K562 (cell line): ENCODE results near the gene OR6B2. TPM values are rescaled to one million over a fixed set of nuclear protein-coding genes. Genes with fewer than 3 reads are reported as not detected.

Experiments
- ATAC-seq: fragments of 200-7000 bp; cut with Tn5 transposase; 3 replicates; pipeline ENCODE4 v1.9.1; 2020; ENCODE audit warnings: moderate library complexity
- BruUV-seq: library from RNA; stranded (reverse); fragments of 400-500 nt; replicated peaks from 2 replicates; lab custom pipeline; 2021; lab: Mats Ljungman, UMichigan
- CTCF ChIA-PET: fragments of 300-600 bp; formaldehyde crosslinking; extraction: SDS; loops from one replicate; lab custom pipeline; 2021; ENCODE audit warnings: low intra/inter-chr PET ratio; lab: Yijun Ruan, JAX
- POLR2A ChIA-PET: fragments of 300-600, 350-650 bp; sonication (Branson Sonifier 250); formaldehyde crosslinking; extraction: SDS; loops from one replicate; lab custom pipeline; 2021; ENCODE audit warnings: antibody characterized with exemption, inconsistent platforms; lab: Yijun Ruan, JAX
- DNase-seq, 4 experiments: peaks; one replicate each; pipeline versions ENCODE4 v3.0.0 to v3.0.0-alpha.2; 2011 to 2018; ENCODE audit warnings: low spot score in 3 of 4, mixed read lengths in 3 of 4; ENCODE audit errors: extremely low read depth in 1 of 4
- FAIRE-seq: peaks from 2 replicates; lab custom pipeline; 2011; peaks lifted over from hg19 to GRCh38; lab: Jason Lieb, UNC
- H2AFZ ChIP-seq: 2 replicates; pipeline ENCODE4 v1.6.0; 2011; ENCODE audit warnings: low read depth, low read length, control low read depth, inconsistent platforms
- H3K27ac ChIP-seq: fragments of 200-600 bp; 3 replicates; pipeline ENCODE4 v1.8.0; 2011; ENCODE audit warnings: low read depth, mild to moderate bottlenecking, control low read depth, inconsistent platforms, low read length, moderate library complexity, mixed read lengths; ENCODE audit errors: extremely low read depth
- H3K27me3 ChIP-seq, 2 experiments: fragments of 300-600 bp in 1 of 2; 2 replicates in 1 of 2; 3 replicates in 1 of 2; pipeline versions ENCODE4 v1.6.0 to v1.8.0; 2011; ENCODE audit warnings: inconsistent platforms in 2 of 2, low read length in 2 of 2, mild to moderate bottlenecking in 1 of 2, mixed read lengths in 1 of 2, moderate library complexity in 1 of 2; ENCODE audit not compliant: control insufficient read depth in 2 of 2, insufficient read depth in 2 of 2
- H3K36me3 ChIP-seq: fragments of 300-600 bp; 3 replicates; pipeline ENCODE4 v1.8.0; 2011; ENCODE audit warnings: mild to moderate bottlenecking, low read length, inconsistent platforms; ENCODE audit not compliant: control insufficient read depth, insufficient read depth
- H3K4me1 ChIP-seq, 2 experiments: fragments of 200-600 bp in 1 of 2; replicated peaks in 1 of 2; 2 replicates in 1 of 2; 3 replicates in 1 of 2; pipeline versions ENCODE4 v1.5.1 to v1.8.0; 2011; ENCODE audit warnings: inconsistent platforms in 2 of 2, low read length in 2 of 2, mild to moderate bottlenecking in 1 of 2, mixed read lengths in 1 of 2, moderate library complexity in 1 of 2; ENCODE audit not compliant: control insufficient read depth in 2 of 2, insufficient read depth in 2 of 2
- H3K4me2 ChIP-seq: 2 replicates; pipeline ENCODE4 v1.6.1; 2011; ENCODE audit warnings: low read length, control low read depth, inconsistent platforms, mixed read lengths; ENCODE audit not compliant: insufficient read depth
- H3K4me3 ChIP-seq: fragments of 200-600 bp; sonication (generic), shearing (Covaris generic); 2 replicates; pipeline ENCODE4 v1.5.1; 2016; ENCODE audit warnings: control low read depth, inconsistent platforms
- H3K79me2 ChIP-seq: fragments of 200-600 bp; 3 replicates; pipeline ENCODE4 v1.8.0; 2011; ENCODE audit warnings: low read length, inconsistent platforms; ENCODE audit not compliant: control insufficient read depth, insufficient read depth
- H3K9ac ChIP-seq, 2 experiments: 2 replicates each; pipeline versions ENCODE4 v1.6.0 to v1.6.1; 2011; ENCODE audit warnings: low read depth in 2 of 2, low read length in 2 of 2, control low read depth in 1 of 2, inconsistent platforms in 1 of 2, mild to moderate bottlenecking in 1 of 2, mixed read lengths in 1 of 2; ENCODE audit not compliant: insufficient read depth in 1 of 2
- H3K9me1 ChIP-seq: one replicate; pipeline ENCODE4 v1.6.0; 2011; ENCODE audit warnings: inconsistent platforms, mild to moderate bottlenecking, low read length, moderate library complexity; ENCODE audit not compliant: control insufficient read depth, insufficient read depth
- H3K9me3 ChIP-seq: replicated peaks from 2 replicates; pipeline ENCODE4 v1.5.1; 2011; ENCODE audit warnings: low read depth, low read length, inconsistent platforms; ENCODE audit not compliant: control insufficient read depth, insufficient read depth
- H4K20me1 ChIP-seq: replicated peaks from 2 replicates; pipeline ENCODE4 v1.6.1; 2011; ENCODE audit warnings: low read length, inconsistent platforms, mixed read lengths; ENCODE audit not compliant: control insufficient read depth, insufficient read depth
- ATF3 ChIP-seq, 2 experiments: fragments of 450-650 bp in 1 of 2; sonication (generic) in 1 of 2; formaldehyde crosslinking in 1 of 2; IDR thresholded peaks in 1 of 2; conservative IDR thresholded peaks in 1 of 2; 2 replicates each; pipeline versions ENCODE4 v1.6.1 to v1.8.1; 2016 to 2023; ENCODE audit warnings: mild to moderate bottlenecking in 2 of 2, moderate library complexity in 2 of 2, inconsistent platforms in 1 of 2, missing genetic modification reagents in 1 of 2
- CBX2 ChIP-seq: fragments of 200-600 bp; sonication (generic); IDR thresholded peaks from one replicate; pipeline ENCODE4 v1.6.1; 2012; ENCODE audit warnings: mild to moderate bottlenecking, low read length, inconsistent platforms; ENCODE audit not compliant: insufficient read depth, poor library complexity, severe bottlenecking
- CCAR2 ChIP-seq: fragments of 200-400 bp; formaldehyde crosslinking; IDR thresholded peaks from 2 replicates; pipeline ENCODE4 v1.6.1; 2017; ENCODE audit warnings: mild to moderate bottlenecking, low read depth, low read length
- DACH1 ChIP-seq: fragments of 450-650 bp; IDR thresholded peaks from 2 replicates; pipeline ENCODE4 v1.6.1; 2018; ENCODE audit not compliant: partially characterized antibody
- EHMT2 ChIP-seq: fragments of 450-650 bp; IDR thresholded peaks from 2 replicates; pipeline ENCODE4 v1.6.1; 2018; ENCODE audit warnings: antibody characterized with exemption
- ERF ChIP-seq: fragments of 450-650 bp; formaldehyde crosslinking; IDR thresholded peaks from 2 replicates; pipeline ENCODE4 v1.4.0; 2020; ENCODE audit warnings: mild to moderate bottlenecking, mixed read lengths
- GTF2F1 ChIP-seq: IDR thresholded peaks from 2 replicates; pipeline ENCODE4 v1.6.1; 2011; ENCODE audit warnings: low read depth, low read length, improper control_type of control experiment
- KAT2B ChIP-seq: IDR thresholded peaks from one replicate; pipeline ENCODE4 v1.6.1; 2012; ENCODE audit warnings: low read depth, mild to moderate bottlenecking, control low read depth, inconsistent platforms, low read length, moderate library complexity
- MEF2A ChIP-seq: IDR thresholded peaks from 2 replicates; pipeline ENCODE4 v1.6.1; 2011; ENCODE audit warnings: low read depth, mild to moderate bottlenecking, low read length, moderate library complexity; ENCODE audit not compliant: control insufficient read depth
- NRF1 ChIP-seq, 2 experiments: fragments of 450-650 bp; IDR thresholded peaks in 1 of 2; conservative IDR thresholded peaks in 1 of 2; 2 replicates each; pipeline ENCODE4 v1.6.1; 2014; ENCODE audit warnings: mild to moderate bottlenecking in 2 of 2
- PTBP1 ChIP-seq: fragments of 200-400 bp; formaldehyde crosslinking; IDR thresholded peaks from 2 replicates; pipeline ENCODE4 v1.6.1; 2017; ENCODE audit warnings: low read depth, low read length
- SOX6 ChIP-seq: fragments of 450-650 bp; IDR thresholded peaks from 2 replicates; pipeline ENCODE4 v1.6.1; 2014; ENCODE audit warnings: mild to moderate bottlenecking
- SP1 ChIP-seq: sonication (generic); formaldehyde crosslinking; IDR thresholded peaks from 2 replicates; pipeline ENCODE4 v1.8.1; 2022; ENCODE audit warnings: mild to moderate bottlenecking, missing genetic modification reagents
- ZBTB17 ChIP-seq: fragments of 450-650 bp; formaldehyde crosslinking; IDR thresholded peaks from 2 replicates; pipeline ENCODE4 v1.4.0; 2020; ENCODE audit warnings: mild to moderate bottlenecking
- ZBTB5 ChIP-seq: fragments of 450-650 bp; IDR thresholded peaks from 2 replicates; pipeline ENCODE4 v1.6.1; 2017; ENCODE audit warnings: antibody characterized with exemption
- ZBTB8A ChIP-seq: fragments of 450-650 bp; IDR thresholded peaks from 2 replicates; pipeline ENCODE4 v1.6.1; 2018; ENCODE audit warnings: mild to moderate bottlenecking, moderate library complexity; ENCODE audit not compliant: partially characterized antibody
- ZNF444 ChIP-seq: fragments of 250-450 bp; sonication (Bioruptor Pico); IDR thresholded peaks from 2 replicates; pipeline ENCODE4 v1.4.0; 2020; ENCODE audit warnings: mild to moderate bottlenecking, moderate library complexity
- WGBS: fragments of 100-300 bp; shearing (Covaris generic); methylation state at CpG from one replicate; pipeline ENCODE4 v1.1.6; 2016; ENCODE audit warnings: low coverage, mixed read lengths; ENCODE audit not compliant: insufficient coverage; ENCODE audit errors: missing lambda C conversion rate; 5-methylcytosine and 5-hydroxymethylcytosine counted together
- in situ Hi-C: fragments of 300-500 bp; cut with MboI; formaldehyde crosslinking; loops from 4 replicates; pipeline ENCODE4 v1.15.0; 2018; ENCODE audit warnings: inconsistent platforms, mixed read lengths
- intact Hi-C: fragments of 100-400 bp; cut with micrococcal nuclease; formaldehyde crosslinking; loops from 2 replicates; pipeline ENCODE4 v1.14.2; 2022
- polyA plus RNA-seq, 8 experiments: library from polyadenylated mRNA; depleted of rRNA in 4 of 8; stranded (reverse) in 5 of 8; unstranded in 3 of 8; fragments of >200 nt; fragmentation: Nextera tagmentation in 2 of 8; fragmentation: Illumina TruSeq in 1 of 8; extraction: Ambion mirVana in 2 of 8; extraction: Trizol in 1 of 8; gene quantifications; 2 replicates each; pipeline versions ENCODE4 v1.2.1 to v1.2.3, GENCODE V29; 2011 to 2014; ENCODE audit warnings: inconsistent platforms in 1 of 8, missing spikeins in 1 of 8
- total RNA-seq, 7 experiments: library from RNA; depleted of rRNA in 6 of 7; stranded (reverse); fragments of >200 nt in 6 of 7; fragmentation: Illumina TruSeq in 2 of 7; extraction: Trizol in 2 of 7; gene quantifications; 2 replicates each; pipeline versions ENCODE4 v1.2.1 to v1.2.3, GENCODE V29; 2011 to 2021; ENCODE audit warnings: low replicate concordance in 1 of 7
- TF ChIP-seq, protein P1 (sequence below): fragments of 450-650 bp; formaldehyde crosslinking; IDR thresholded peaks from 2 replicates; pipeline ENCODE4 v1.4.0; 2020; ENCODE audit warnings: mild to moderate bottlenecking, mixed read lengths
- TF ChIP-seq, protein P2 (sequence below): sonication (generic); IDR thresholded peaks from 2 replicates; pipeline ENCODE4 v1.6.1; 2016

Gene OR6B2
- total and polyA plus RNA-seq, 9 of the 15 experiments (the other 6 are each of a cell fraction or from before 2014, with no cell fraction given) = not detected

- FAIRE-seq = no peak
- H2AFZ ChIP-seq = no peak overlapping the region
- no peaks in the 10 kb centered on the region for H3K27me3 ChIP-seq
- POLR2A ChIA-PET = no interaction called here
- peaks cover 7% of the 10 kb centered on the region for H3K9me1 ChIP-seq
- 96% methylated on average over 8 of the region's 9 CpGs for WGBS
- no peak for DNase-seq
- H3K9me3 ChIP-seq = no peaks in the 10 kb centered on the region
- no peak for ATAC-seq
- no peaks in the 10 kb centered on the region; a peak in 1 of 5 replicates for H3K4me1 ChIP-seq
- H3K36me3 ChIP-seq = peaks cover 96% of the 10 kb centered on the region; the same call in 2 of the 3 replicates
- H3K4me3 ChIP-seq = no peak overlapping the region
- BruUV-seq = no TSS peak
- intact Hi-C loops (no loop called here), in situ Hi-C loops (no loop called here)
- no peak overlapping the region for H3K9ac ChIP-seq
- H3K79me2 ChIP-seq = peaks cover 4% of the 10 kb centered on the region; the same call in 2 of the 3 replicates
- no peak overlapping the region for H3K27ac ChIP-seq
- CTCF ChIA-PET = no interaction called here
- no peak overlapping the region for H3K4me2 ChIP-seq
- no peaks in the 10 kb centered on the region for H4K20me1 ChIP-seq
- TF ChIP-seq NRF1 (conservative IDR thresholded peaks at IDR 0.05 in 1 of 2, IDR thresholded peaks at IDR 0.05 in 1 of 2) = no peak
- TF ChIP-seq MEF2A = no peak
- no peak for TF ChIP-seq PTBP1
- no peak for TF ChIP-seq CBX2
- no peak for TF ChIP-seq SP1 (CRISPR knock-in tag)
- TF ChIP-seq ZBTB17 (CRISPR knock-in tag) = no peak
- TF ChIP-seq ERF (CRISPR knock-in tag) = no peak
- TF ChIP-seq, protein P1, sequence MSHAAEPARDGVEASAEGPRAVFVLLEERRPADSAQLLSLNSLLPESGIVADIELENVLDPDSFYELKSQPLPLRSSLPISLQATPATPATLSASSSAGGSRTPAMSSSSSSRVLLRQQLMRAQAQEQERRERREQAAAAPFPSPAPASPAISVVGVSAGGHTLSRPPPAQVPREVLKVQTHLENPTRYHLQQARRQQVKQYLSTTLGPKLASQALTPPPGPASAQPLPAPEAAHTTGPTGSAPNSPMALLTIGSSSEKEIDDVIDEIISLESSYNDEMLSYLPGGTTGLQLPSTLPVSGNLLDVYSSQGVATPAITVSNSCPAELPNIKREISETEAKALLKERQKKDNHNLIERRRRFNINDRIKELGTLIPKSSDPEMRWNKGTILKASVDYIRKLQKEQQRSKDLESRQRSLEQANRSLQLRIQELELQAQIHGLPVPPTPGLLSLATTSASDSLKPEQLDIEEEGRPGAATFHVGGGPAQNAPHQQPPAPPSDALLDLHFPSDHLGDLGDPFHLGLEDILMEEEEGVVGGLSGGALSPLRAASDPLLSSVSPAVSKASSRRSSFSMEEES (CRISPR knock-in tag) = no peak
- TF ChIP-seq ZNF444 (CRISPR knock-in tag) = no peak
- TF ChIP-seq ZBTB5 = no peak
- TF ChIP-seq EHMT2 = no peak
- no peak for TF ChIP-seq GTF2F1
- no peak for TF ChIP-seq ATF3 (IDR thresholded peaks at IDR 0.05)
- no peak for TF ChIP-seq ATF3 (CRISPR knock-in tag; conservative IDR thresholded peaks at IDR 0.05)
- TF ChIP-seq, protein P2, sequence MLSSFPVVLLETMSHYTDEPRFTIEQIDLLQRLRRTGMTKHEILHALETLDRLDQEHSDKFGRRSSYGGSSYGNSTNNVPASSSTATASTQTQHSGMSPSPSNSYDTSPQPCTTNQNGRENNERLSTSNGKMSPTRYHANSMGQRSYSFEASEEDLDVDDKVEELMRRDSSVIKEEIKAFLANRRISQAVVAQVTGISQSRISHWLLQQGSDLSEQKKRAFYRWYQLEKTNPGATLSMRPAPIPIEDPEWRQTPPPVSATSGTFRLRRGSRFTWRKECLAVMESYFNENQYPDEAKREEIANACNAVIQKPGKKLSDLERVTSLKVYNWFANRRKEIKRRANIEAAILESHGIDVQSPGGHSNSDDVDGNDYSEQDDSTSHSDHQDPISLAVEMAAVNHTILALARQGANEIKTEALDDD = no peak
- no peak for TF ChIP-seq CCAR2
- TF ChIP-seq ZBTB8A = no peak
- no peak for TF ChIP-seq KAT2B
- TF ChIP-seq DACH1 = no peak
- no peak for TF ChIP-seq SOX6
Observed at GRCh38 chr2:240014327-240014726, 15.9 kb downstream of the OR6B2 start.
